Activated CD8-positive, alpha-beta T cell treated with anti-CD3 and anti-CD28 coated beads for 36 hours (primary cell): ENCODE measurements around the gene CPA5. TPM values are rescaled to one million over a fixed set of nuclear protein-coding genes. Genes with fewer than 3 reads are reported as not detected.

ENCODE experiments used
- ATAC-seq: fragments of 200-7000 bp; cut with Tn5 transposase; one replicate; pipeline ENCODE4 v1.10.0; 2021; ENCODE audit warnings: mild to moderate bottlenecking, moderate library complexity
- CTCF ChIA-PET: fragments of 350-600 bp; sonication (Branson Sonifier 250); formaldehyde crosslinking; loops from one replicate; lab custom pipeline; 2021; ENCODE audit warnings: antibody characterized with exemption; lab: Charles Lee
- POLR2A ChIA-PET: fragments of 350-600 bp; sonication (Branson Sonifier 250); formaldehyde crosslinking; loops from one replicate; lab custom pipeline; 2021; ENCODE audit warnings: antibody characterized with exemption; lab: Charles Lee
- DNase-seq: peaks from one replicate; pipeline ENCODE4 v3.0.0-alpha.2; 2020
- H3K27ac Mint-ChIP-seq: one replicate; pipeline ENCODE4 v1.8.0; 2021; ENCODE audit warnings: mild to moderate bottlenecking, mixed read lengths
- H3K27me3 Mint-ChIP-seq: one replicate; pipeline ENCODE4 v1.8.0; 2021; ENCODE audit warnings: mixed read lengths
- H3K36me3 Mint-ChIP-seq: one replicate; pipeline ENCODE4 v1.8.0; 2021; ENCODE audit warnings: low read depth, mixed read lengths
- H3K4me1 Mint-ChIP-seq: one replicate; pipeline ENCODE4 v1.8.0; 2021; ENCODE audit warnings: low read depth, mixed read lengths
- H3K4me3 Mint-ChIP-seq: one replicate; pipeline ENCODE4 v1.8.0; 2021; ENCODE audit warnings: mild to moderate bottlenecking, moderate library complexity, mixed read lengths
- H3K9me3 Mint-ChIP-seq: one replicate; pipeline ENCODE4 v1.8.0; 2021; ENCODE audit warnings: mixed read lengths
- intact Hi-C: fragments of 100-400 bp; cut with micrococcal nuclease; formaldehyde crosslinking; loops from one replicate; pipeline ENCODE4 v1.10.0; 2022
- total RNA-seq, 2 experiments: library from RNA; stranded (reverse); gene quantifications; one replicate each; pipeline ENCODE4 v1.2.3, GENCODE V29; 2021
- TF ChIP-seq, protein P1 (sequence below): fragments of 200-600 bp; IDR thresholded peaks from one replicate; pipeline ENCODE4 v1.8.0; 2022; ENCODE audit warnings: antibody characterized with exemption, mild to moderate bottlenecking

The CPA5 gene
- total RNA-seq, 2 experiments from 2014 or later = 0.25 to 0.88 TPM

DNA sequence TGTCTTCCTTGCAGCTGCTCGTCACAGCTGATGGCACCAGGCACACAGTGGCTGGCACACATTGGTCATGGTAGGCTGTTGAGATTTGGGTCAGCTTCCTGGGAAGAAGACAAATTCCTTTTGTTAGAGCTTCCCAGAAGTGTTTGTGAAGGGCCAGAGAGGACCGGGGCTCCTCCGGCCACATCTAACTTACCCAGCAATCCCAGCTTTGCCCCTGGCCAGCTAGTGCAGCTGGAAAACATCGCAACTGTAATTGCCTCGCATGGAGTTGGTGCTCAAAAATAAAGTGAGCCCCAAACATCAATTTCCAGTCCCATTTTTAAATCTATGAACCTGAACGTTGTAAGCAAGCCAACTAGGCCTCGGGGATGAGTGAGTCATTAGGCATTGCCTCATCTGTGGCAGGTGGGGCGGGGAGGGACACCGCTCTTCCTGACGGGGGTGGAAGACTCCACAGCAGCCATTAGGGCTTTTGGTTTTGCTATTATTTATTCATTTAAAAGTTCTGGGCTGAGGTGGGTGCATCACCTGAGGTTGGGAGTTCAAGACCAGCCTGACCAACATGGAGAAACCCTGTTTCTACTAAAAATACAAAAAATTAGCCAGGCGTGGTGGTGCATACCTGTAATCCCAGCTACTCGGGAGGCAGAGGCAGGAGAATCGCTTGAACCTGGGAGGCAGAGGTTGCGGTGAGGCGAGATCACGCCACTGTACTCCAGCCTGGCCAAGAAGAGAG is 12.4 kb downstream of the CPA5 start:
- H3K27me3 Mint-ChIP-seq = no peaks in the 10 kb centered on the region
- no peaks in the 10 kb centered on the region for H3K36me3 Mint-ChIP-seq
- DNase-seq = peak; percentile 31
- H3K27ac Mint-ChIP-seq = peak overlapping the region; percentile 34
- peak; percentile 47 for ATAC-seq
- H3K9me3 Mint-ChIP-seq = peaks cover 13% of the 10 kb centered on the region
- ChIA-PET CTCF (no interaction called here), POLR2A (no interaction called here)
- TF ChIP-seq, protein P1, sequence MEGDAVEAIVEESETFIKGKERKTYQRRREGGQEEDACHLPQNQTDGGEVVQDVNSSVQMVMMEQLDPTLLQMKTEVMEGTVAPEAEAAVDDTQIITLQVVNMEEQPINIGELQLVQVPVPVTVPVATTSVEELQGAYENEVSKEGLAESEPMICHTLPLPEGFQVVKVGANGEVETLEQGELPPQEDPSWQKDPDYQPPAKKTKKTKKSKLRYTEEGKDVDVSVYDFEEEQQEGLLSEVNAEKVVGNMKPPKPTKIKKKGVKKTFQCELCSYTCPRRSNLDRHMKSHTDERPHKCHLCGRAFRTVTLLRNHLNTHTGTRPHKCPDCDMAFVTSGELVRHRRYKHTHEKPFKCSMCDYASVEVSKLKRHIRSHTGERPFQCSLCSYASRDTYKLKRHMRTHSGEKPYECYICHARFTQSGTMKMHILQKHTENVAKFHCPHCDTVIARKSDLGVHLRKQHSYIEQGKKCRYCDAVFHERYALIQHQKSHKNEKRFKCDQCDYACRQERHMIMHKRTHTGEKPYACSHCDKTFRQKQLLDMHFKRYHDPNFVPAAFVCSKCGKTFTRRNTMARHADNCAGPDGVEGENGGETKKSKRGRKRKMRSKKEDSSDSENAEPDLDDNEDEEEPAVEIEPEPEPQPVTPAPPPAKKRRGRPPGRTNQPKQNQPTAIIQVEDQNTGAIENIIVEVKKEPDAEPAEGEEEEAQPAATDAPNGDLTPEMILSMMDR = no peak
- intact Hi-C loops = no loop called here
- H3K4me1 Mint-ChIP-seq = peaks cover 5% of the 10 kb centered on the region
- H3K4me3 Mint-ChIP-seq = no peak overlapping the region

DNA sequence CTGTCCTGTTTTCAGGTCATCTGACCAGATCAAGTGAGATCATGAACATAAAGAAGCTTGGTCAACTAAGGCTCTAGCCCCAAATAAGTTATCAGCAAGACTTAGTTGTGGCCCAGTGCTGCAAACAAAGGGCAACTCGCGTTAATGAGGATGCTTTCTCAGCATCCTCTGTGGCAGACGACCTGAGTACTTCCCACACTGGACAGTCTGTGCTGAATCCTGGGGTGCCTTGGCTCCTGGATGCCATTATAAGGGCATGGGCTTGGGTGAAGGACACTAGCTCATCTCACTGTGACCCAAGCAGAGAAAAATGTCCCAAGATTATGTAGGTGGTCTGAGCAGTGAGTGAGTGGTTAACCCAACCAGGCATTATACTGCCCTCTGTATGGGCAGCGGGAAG is 13.9 kb downstream of the CPA5 start:
- no peaks in the 10 kb centered on the region for H3K27me3 Mint-ChIP-seq
- intact Hi-C loops = no loop called here
- ChIA-PET CTCF (no interaction called here), POLR2A (no interaction called here)
- no peak overlapping the region for H3K27ac Mint-ChIP-seq
- no peak for DNase-seq
- TF ChIP-seq, protein P1 = no peak
- H3K4me3 Mint-ChIP-seq = no peak overlapping the region
- H3K36me3 Mint-ChIP-seq = no peaks in the 10 kb centered on the region
- no peak for ATAC-seq
- H3K9me3 Mint-ChIP-seq = peaks cover 13% of the 10 kb centered on the region
- H3K4me1 Mint-ChIP-seq = peaks cover 2% of the 10 kb centered on the region

DNA sequence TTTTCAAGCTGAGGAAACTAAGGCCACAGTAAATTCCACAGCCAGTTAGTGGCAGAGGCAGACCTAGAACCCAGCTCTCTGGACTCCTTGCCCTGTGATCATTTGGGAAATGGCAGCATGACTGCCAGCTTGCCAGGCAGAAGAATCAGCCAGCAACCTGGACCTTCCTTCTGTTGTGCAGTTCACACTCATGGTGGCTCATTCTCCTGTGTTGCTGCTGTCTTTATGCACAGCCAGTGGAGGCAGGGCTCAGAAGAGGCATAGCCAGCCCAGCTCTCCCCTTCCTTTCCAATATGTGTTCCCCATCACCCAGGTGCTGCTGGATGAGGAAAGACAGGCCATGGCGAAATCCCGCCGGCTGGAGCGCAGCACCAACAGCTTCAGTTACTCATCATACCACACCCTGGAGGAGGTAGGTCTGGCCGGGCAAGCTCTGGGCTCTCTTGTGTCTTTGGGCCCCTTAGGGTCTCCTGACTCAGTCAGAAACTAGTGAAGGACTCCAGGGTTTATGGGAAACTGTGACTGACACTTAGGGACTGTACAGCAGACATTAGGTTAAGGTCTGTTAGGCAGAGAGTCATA is 14.8 kb downstream of the CPA5 start:
- H3K4me1 Mint-ChIP-seq = peaks cover 3% of the 10 kb centered on the region
- peaks cover 13% of the 10 kb centered on the region for H3K9me3 Mint-ChIP-seq
- DNase-seq = no peak
- no peak overlapping the region for H3K4me3 Mint-ChIP-seq
- H3K27ac Mint-ChIP-seq = no peak overlapping the region
- ChIA-PET POLR2A (no interaction called here), CTCF (interaction anchor here (1.0 kb wide), 1 partner anchor 62 kb away, joined by 3 read pairs; no protein-coding TSS in a partner anchor)
- H3K36me3 Mint-ChIP-seq = no peaks in the 10 kb centered on the region
- intact Hi-C loops = no loop called here
- no peaks in the 10 kb centered on the region for H3K27me3 Mint-ChIP-seq
- no peak for ATAC-seq
- TF ChIP-seq, protein P1 = no peak

DNA sequence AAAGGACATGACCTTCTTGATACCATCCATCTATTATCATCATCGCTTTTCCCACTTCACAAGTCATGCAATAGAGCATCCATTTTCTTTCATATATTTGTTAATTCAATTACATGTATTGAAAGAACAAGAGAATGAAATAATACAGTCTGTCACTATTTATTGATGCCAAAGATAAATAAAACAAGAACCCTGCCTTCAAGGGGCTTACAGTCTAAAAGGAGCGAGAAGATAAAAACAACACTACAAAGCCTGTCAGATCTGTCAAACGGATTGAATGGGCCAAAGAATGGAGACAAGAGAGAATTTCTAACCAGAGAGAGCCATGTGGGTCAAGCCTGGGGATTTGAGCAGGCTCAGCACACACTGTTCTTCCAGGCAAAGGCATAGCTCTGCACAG is 15.9 kb downstream of the CPA5 start:
- H3K36me3 Mint-ChIP-seq = no peaks in the 10 kb centered on the region
- H3K9me3 Mint-ChIP-seq = peaks cover 13% of the 10 kb centered on the region
- no peak for ATAC-seq
- no peak overlapping the region for H3K4me3 Mint-ChIP-seq
- CTCF ChIA-PET = no interaction called here
- intact Hi-C loops = no loop called here
- peaks cover 5% of the 10 kb centered on the region for H3K4me1 Mint-ChIP-seq
- DNase-seq = no peak
- no peaks in the 10 kb centered on the region for H3K27me3 Mint-ChIP-seq
- H3K27ac Mint-ChIP-seq = no peak overlapping the region
- POLR2A ChIA-PET = no interaction called here
- TF ChIP-seq, protein P1 = no peak

DNA sequence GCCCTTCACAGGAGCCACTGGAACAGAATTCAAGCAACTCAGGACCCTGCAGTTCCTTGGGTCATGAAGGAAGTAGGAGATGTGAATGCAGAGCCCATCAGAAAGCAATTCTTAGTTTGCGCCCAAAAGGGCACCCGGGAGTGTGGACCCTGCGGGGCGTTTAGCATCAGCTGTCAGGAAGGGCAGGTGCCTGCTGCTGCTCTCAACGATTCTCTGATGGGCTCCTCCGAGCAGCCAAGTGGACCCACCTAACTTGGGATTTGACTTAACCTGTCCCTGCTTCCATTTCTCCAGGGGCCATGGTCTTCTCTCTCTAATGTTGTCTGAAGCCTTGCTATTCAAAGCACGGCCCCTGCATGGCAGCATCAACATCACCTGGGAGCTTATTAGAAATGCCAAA is 17.1 kb downstream of the CPA5 start:
- TF ChIP-seq, protein P1 = no peak
- H3K4me3 Mint-ChIP-seq = no peak overlapping the region
- intact Hi-C loops = no loop called here
- ATAC-seq = no peak
- H3K9me3 Mint-ChIP-seq = peaks cover 13% of the 10 kb centered on the region
- no peak for DNase-seq
- no peaks in the 10 kb centered on the region for H3K27me3 Mint-ChIP-seq
- POLR2A ChIA-PET = no interaction called here
- CTCF ChIA-PET = no interaction called here
- H3K4me1 Mint-ChIP-seq = peaks cover 10% of the 10 kb centered on the region
- no peaks in the 10 kb centered on the region for H3K36me3 Mint-ChIP-seq
- H3K27ac Mint-ChIP-seq = no peak overlapping the region
